K562 (cell line): ENCODE measurements around the gene HSPA1B. TPM values are rescaled to one million over a fixed set of nuclear protein-coding genes. Genes with fewer than 3 reads are reported as not detected.
A peak's percentile ranks its signal among the peaks of the same experiment; 100 is the strongest.

ENCODE experiments used
- CTBP1 ChIP-seq: fragments of 450-650 bp; IDR thresholded peaks from 2 replicates; pipeline ENCODE4 v1.6.1; 2016; ENCODE audit warnings: borderline replicate concordance
- CTCFL ChIP-seq: IDR thresholded peaks from 2 replicates; pipeline ENCODE4 v1.6.1; 2011; ENCODE audit warnings: borderline replicate concordance, low read depth, mild to moderate bottlenecking, moderate library complexity, low read length; ENCODE audit not compliant: insufficient read depth, poor library complexity, severe bottlenecking
- ILF3 ChIP-seq: fragments of 450-650 bp; IDR thresholded peaks from 2 replicates; pipeline ENCODE4 v1.6.1; 2018; ENCODE audit warnings: antibody characterized with exemption, mild to moderate bottlenecking, moderate library complexity, borderline replicate concordance
- MCM2 ChIP-seq: fragments of 450-650 bp; IDR thresholded peaks from 2 replicates; pipeline ENCODE4 v1.6.1; 2017; ENCODE audit warnings: low read depth, mild to moderate bottlenecking
- MCM7 ChIP-seq, 2 experiments: fragments of 450-650 bp; IDR thresholded peaks; 2 replicates each; pipeline ENCODE4 v1.6.1; 2016 to 2018
- MLLT1 ChIP-seq, 2 experiments: fragments of 450-650 bp; IDR thresholded peaks; 2 replicates each; pipeline ENCODE4 v1.6.1; 2016
- NCOA6 ChIP-seq: fragments of 450-650 bp; IDR thresholded peaks from 2 replicates; pipeline ENCODE4 v1.6.1; 2017; ENCODE audit warnings: mild to moderate bottlenecking
- RFX1 ChIP-seq: fragments of 450-650 bp; IDR thresholded peaks from 2 replicates; pipeline ENCODE4 v1.6.1; 2016; ENCODE audit warnings: mild to moderate bottlenecking, moderate library complexity
- SP1 ChIP-seq: sonication (generic); formaldehyde crosslinking; IDR thresholded peaks from 2 replicates; pipeline ENCODE4 v1.8.1; 2022; ENCODE audit warnings: mild to moderate bottlenecking, missing genetic modification reagents
- TAF1 ChIP-seq: IDR thresholded peaks from 2 replicates; pipeline ENCODE4 v1.6.1; 2011; ENCODE audit warnings: mild to moderate bottlenecking, low read length, moderate library complexity; ENCODE audit not compliant: insufficient read depth, control insufficient read depth, severe bottlenecking; ENCODE audit errors: extremely low read depth
- TCF7 ChIP-seq: sonication (generic); IDR thresholded peaks from 2 replicates; pipeline ENCODE4 v1.6.1; 2016; ENCODE audit warnings: antibody characterized with exemption, borderline replicate concordance
- XRCC3 ChIP-seq: fragments of 450-650 bp; IDR thresholded peaks from 2 replicates; pipeline ENCODE4 v1.6.1; 2017; ENCODE audit warnings: mild to moderate bottlenecking, moderate library complexity
- ZNF146 ChIP-seq: IDR thresholded peaks from one replicate; pipeline ENCODE4 v1.6.1; 2018; ENCODE audit warnings: missing compliant biosample characterization; ENCODE audit not compliant: unreplicated experiment
- ZNF668 ChIP-seq: fragments of 250-450 bp; sonication (Bioruptor Pico); IDR thresholded peaks from 2 replicates; pipeline ENCODE4 v1.8.0; 2022; ENCODE audit warnings: mild to moderate bottlenecking, inconsistent platforms
- ZNF76 ChIP-seq: fragments of 250-450 bp; sonication (Bioruptor Pico); IDR thresholded peaks from 2 replicates; pipeline ENCODE4 v1.4.0; 2020; ENCODE audit warnings: mild to moderate bottlenecking, moderate library complexity, borderline replicate concordance
- ZNF766 ChIP-seq: fragments of 200-800 bp; sonication (Bioruptor generic); conservative IDR thresholded peaks from 2 replicates; pipeline ENCODE4 v1.6.1; 2016; ENCODE audit warnings: missing genetic modification characterization, missing compliant biosample characterization
- polyA plus RNA-seq, 8 experiments: library from polyadenylated mRNA; depleted of rRNA in 4 of 8; stranded (reverse) in 5 of 8; unstranded in 3 of 8; fragments of >200 nt; fragmentation: Nextera tagmentation in 2 of 8; fragmentation: Illumina TruSeq in 1 of 8; extraction: Ambion mirVana in 2 of 8; extraction: Trizol in 1 of 8; gene quantifications; 2 replicates each; pipeline versions ENCODE4 v1.2.1 to v1.2.3, GENCODE V29; 2011 to 2014; ENCODE audit warnings: inconsistent platforms in 1 of 8, missing spikeins in 1 of 8
- total RNA-seq, 7 experiments: library from RNA; depleted of rRNA in 6 of 7; stranded (reverse); fragments of >200 nt in 6 of 7; fragmentation: Illumina TruSeq in 2 of 7; extraction: Trizol in 2 of 7; gene quantifications; 2 replicates each; pipeline versions ENCODE4 v1.2.1 to v1.2.3, GENCODE V29; 2011 to 2021; ENCODE audit warnings: low replicate concordance in 1 of 7
- TF ChIP-seq, protein P1 (sequence below), 3 experiments: fragments of 200-800 bp in 1 of 3; fragments of 250-450 bp in 1 of 3; fragments of 450-650 bp in 1 of 3; sonication (Bioruptor Pico) in 1 of 3; sonication (Bioruptor generic) in 1 of 3; formaldehyde crosslinking in 1 of 3; IDR thresholded peaks; 2 replicates each; pipeline versions ENCODE4 v1.6.1 to v1.8.0; 2016 to 2022; ENCODE audit warnings: mild to moderate bottlenecking in 2 of 3, missing genetic modification characterization in 2 of 3, missing compliant biosample characterization in 1 of 3, moderate library complexity in 1 of 3
- TF ChIP-seq, protein P2 (sequence below), 2 experiments: fragments of 200-800 bp in 1 of 2; sonication (Bioruptor generic) in 1 of 2; sonication (generic) in 1 of 2; formaldehyde crosslinking in 1 of 2; IDR thresholded peaks in 1 of 2; conservative IDR thresholded peaks in 1 of 2; 2 replicates each; pipeline versions ENCODE4 v1.5.0 to v1.6.1; 2016 to 2020; ENCODE audit warnings: missing compliant biosample characterization in 1 of 2, missing genetic modification characterization in 1 of 2, missing genetic modification reagents in 1 of 2

HSPA1B gene
- total and polyA plus RNA-seq, 9 of the 15 experiments (the other 6 are each of a cell fraction or from before 2014, with no cell fraction given): 0.27 to 227 (median 51.2) TPM

GRCh38 chr6:31829633-31830283 lies 2.2 kb downstream of the HSPA1B start (continued):
- TF ChIP-seq MLLT1 (IDR thresholded peaks at IDR 0.05) (peak; percentile 29 to 79; a peak in 3 of 4 replicates), SP1 (CRISPR knock-in tag) (no peak), ZNF146 (CRISPR knock-in tag) (no peak), MCM7 (IDR thresholded peaks at IDR 0.05) (no peak), MCM2 (no peak), CTCFL (no peak), ZNF668 (CRISPR knock-in tag) (no peak), TCF7 (no peak), NCOA6 (no peak), CTBP1 (no peak), XRCC3 (no peak), TAF1 (no peak), ILF3 (no peak), ZNF76 (CRISPR knock-in tag) (no peak), ZNF766 (CRISPR knock-in tag) (no peak), RFX1 (no peak)
- TF ChIP-seq, protein P1, sequence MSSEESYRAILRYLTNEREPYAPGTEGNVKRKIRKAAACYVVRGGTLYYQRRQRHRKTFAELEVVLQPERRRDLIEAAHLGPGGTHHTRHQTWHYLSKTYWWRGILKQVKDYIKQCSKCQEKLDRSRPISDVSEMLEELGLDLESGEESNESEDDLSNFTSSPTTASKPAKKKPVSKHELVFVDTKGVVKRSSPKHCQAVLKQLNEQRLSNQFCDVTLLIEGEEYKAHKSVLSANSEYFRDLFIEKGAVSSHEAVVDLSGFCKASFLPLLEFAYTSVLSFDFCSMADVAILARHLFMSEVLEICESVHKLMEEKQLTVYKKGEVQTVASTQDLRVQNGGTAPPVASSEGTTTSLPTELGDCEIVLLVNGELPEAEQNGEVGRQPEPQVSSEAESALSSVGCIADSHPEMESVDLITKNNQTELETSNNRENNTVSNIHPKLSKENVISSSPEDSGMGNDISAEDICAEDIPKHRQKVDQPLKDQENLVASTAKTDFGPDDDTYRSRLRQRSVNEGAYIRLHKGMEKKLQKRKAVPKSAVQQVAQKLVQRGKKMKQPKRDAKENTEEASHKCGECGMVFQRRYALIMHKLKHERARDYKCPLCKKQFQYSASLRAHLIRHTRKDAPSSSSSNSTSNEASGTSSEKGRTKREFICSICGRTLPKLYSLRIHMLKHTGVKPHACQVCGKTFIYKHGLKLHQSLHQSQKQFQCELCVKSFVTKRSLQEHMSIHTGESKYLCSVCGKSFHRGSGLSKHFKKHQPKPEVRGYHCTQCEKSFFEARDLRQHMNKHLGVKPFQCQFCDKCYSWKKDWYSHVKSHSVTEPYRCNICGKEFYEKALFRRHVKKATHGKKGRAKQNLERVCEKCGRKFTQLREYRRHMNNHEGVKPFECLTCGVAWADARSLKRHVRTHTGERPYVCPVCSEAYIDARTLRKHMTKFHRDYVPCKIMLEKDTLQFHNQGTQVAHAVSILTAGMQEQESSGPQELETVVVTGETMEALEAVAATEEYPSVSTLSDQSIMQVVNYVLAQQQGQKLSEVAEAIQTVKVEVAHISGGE (CRISPR knock-in tag; IDR thresholded peaks at IDR 0.05): no peak
- TF ChIP-seq, protein P2, sequence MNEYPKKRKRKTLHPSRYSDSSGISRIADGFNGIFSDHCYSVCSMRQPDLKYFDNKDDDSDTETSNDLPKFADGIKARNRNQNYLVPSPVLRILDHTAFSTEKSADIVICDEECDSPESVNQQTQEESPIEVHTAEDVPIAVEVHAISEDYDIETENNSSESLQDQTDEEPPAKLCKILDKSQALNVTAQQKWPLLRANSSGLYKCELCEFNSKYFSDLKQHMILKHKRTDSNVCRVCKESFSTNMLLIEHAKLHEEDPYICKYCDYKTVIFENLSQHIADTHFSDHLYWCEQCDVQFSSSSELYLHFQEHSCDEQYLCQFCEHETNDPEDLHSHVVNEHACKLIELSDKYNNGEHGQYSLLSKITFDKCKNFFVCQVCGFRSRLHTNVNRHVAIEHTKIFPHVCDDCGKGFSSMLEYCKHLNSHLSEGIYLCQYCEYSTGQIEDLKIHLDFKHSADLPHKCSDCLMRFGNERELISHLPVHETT (CRISPR knock-in tag; conservative IDR thresholded peaks at IDR 0.05 in 1 of 2, IDR thresholded peaks at IDR 0.05 in 1 of 2): 0 out of 4 replicates have a peak, but pooled peaks of 1 of the 2 experiments have one; percentile 47
